HCT116 (cell line): Measurements from ENCODE around the gene YAE1. TPM values are rescaled to one million over a fixed set of nuclear protein-coding genes. Genes with fewer than 3 reads are reported as not detected.

ENCODE experiments used
- ATAC-seq: fragments of 200-7000 bp; cut with Tn5 transposase; 2 replicates; pipeline ENCODE4 v1.9.1; 2020; ENCODE audit warnings: mild to moderate bottlenecking, moderate library complexity
- BruUV-seq: library from RNA; stranded (reverse); fragments of 400-500 nt; replicated peaks from 2 replicates; lab custom pipeline; 2021; lab: Mats Ljungman, UMichigan
- CTCF ChIA-PET: fragments of 300-600 bp; sonication (Branson Sonifier 250); formaldehyde crosslinking; loops from one replicate; lab custom pipeline; 2021; ENCODE audit warnings: antibody characterized with exemption; lab: Charles Lee
- POLR2A ChIA-PET: fragments of 300-600, 350-600 bp; sonication (Branson Sonifier 250); formaldehyde crosslinking; loops from one replicate; lab custom pipeline; 2021; ENCODE audit warnings: antibody characterized with exemption; lab: Charles Lee
- RAD21 ChIA-PET, 2 experiments: fragments of 300-600 bp; sonication (Branson Sonifier 250); formaldehyde crosslinking; loops; one replicate each; lab custom pipeline; 2023; ENCODE audit warnings: low total read pairs in 2 of 2; ENCODE audit not compliant: uncharacterized antibody in 2 of 2, unreplicated experiment in 2 of 2, low non-redundant PET in 1 of 2; lab: Charles Lee
- DNase-seq: peaks from one replicate; pipeline ENCODE4 v3.0.0-alpha.2; 2010; ENCODE audit warnings: low read depth, low spot score
- H2AFZ ChIP-seq: fragments of 200-600 bp; shearing (Covaris generic), sonication (generic); 2 replicates; pipeline ENCODE4 v1.6.1; 2017; ENCODE audit warnings: low read depth, mixed run types, mixed read lengths, antibody characterized with exemption, low read length; ENCODE audit not compliant: poor library complexity, severe bottlenecking
- H3K27ac ChIP-seq: 2 replicates; pipeline ENCODE4 v1.5.1; 2012; ENCODE audit warnings: low read depth, low read length
- H3K27me3 ChIP-seq: fragments of 200-600 bp; sonication (generic); 2 replicates; pipeline ENCODE4 v1.6.1; 2016; ENCODE audit warnings: mixed run types, low read length, mixed read lengths; ENCODE audit not compliant: insufficient read depth
- H3K36me3 ChIP-seq, 2 experiments: fragments of 200-500 bp in 1 of 2; fragments of 200-600 bp in 1 of 2; sonication (Bioruptor generic) in 1 of 2; sonication (generic) in 1 of 2; 2 replicates each; pipeline versions ENCODE4 v1.5.1 to v1.6.1; 2014 to 2016; ENCODE audit warnings: low read length in 2 of 2, inconsistent platforms in 1 of 2, mixed read lengths in 1 of 2, mixed run types in 1 of 2; ENCODE audit not compliant: insufficient read depth in 2 of 2, control insufficient read depth in 1 of 2
- H3K4me1 ChIP-seq, 2 experiments: fragments of 200-600 bp in 1 of 2; sonication (generic) in 1 of 2; 2 replicates each; pipeline versions ENCODE4 v1.5.1 to v1.6.1; 2012 to 2017; ENCODE audit warnings: low read length in 2 of 2, inconsistent platforms in 1 of 2, mild to moderate bottlenecking in 1 of 2, mixed read lengths in 1 of 2, mixed run types in 1 of 2, moderate library complexity in 1 of 2; ENCODE audit not compliant: insufficient read depth in 2 of 2, control insufficient read depth in 1 of 2
- H3K4me2 ChIP-seq: fragments of 200-600 bp; sonication (generic); 2 replicates; pipeline ENCODE4 v1.6.1; 2017; ENCODE audit warnings: mixed run types, low read length, mixed read lengths
- H3K4me3 ChIP-seq, 2 experiments: fragments of 200-600 bp in 1 of 2; sonication (generic) in 1 of 2; replicated peaks in 1 of 2; 2 replicates each; pipeline ENCODE4 v1.5.1; 2011 to 2016; ENCODE audit warnings: low read length in 2 of 2, control low read depth in 1 of 2, low read depth in 1 of 2, mild to moderate bottlenecking in 1 of 2, mixed read lengths in 1 of 2, mixed run types in 1 of 2
- H3K79me2 ChIP-seq: fragments of 200-600 bp; sonication (generic); 2 replicates; pipeline ENCODE4 v1.6.1; 2017; ENCODE audit warnings: mild to moderate bottlenecking, mixed run types, low read length, moderate library complexity, mixed read lengths; ENCODE audit not compliant: insufficient read depth
- H3K9ac ChIP-seq: fragments of 200-600 bp; sonication (generic); 2 replicates; pipeline ENCODE4 v1.6.1; 2016; ENCODE audit warnings: low read length, mixed read lengths
- H3K9me2 ChIP-seq: fragments of 200-600 bp; sonication (generic), shearing (Covaris generic); 2 replicates; pipeline ENCODE4 v1.6.1; 2017; ENCODE audit warnings: mixed run types, mild to moderate bottlenecking, moderate library complexity; ENCODE audit not compliant: insufficient read depth
- H3K9me3 ChIP-seq, 2 experiments: fragments of 200-500 bp in 1 of 2; fragments of 200-600 bp in 1 of 2; sonication (Bioruptor generic) in 1 of 2; sonication (generic) in 1 of 2; 2 replicates each; pipeline ENCODE4 v1.6.1; 2014 to 2017; ENCODE audit warnings: low read length in 2 of 2, mixed read lengths in 2 of 2, inconsistent platforms in 1 of 2, low read depth in 1 of 2, mild to moderate bottlenecking in 1 of 2, mixed run types in 1 of 2, moderate library complexity in 1 of 2; ENCODE audit not compliant: control insufficient read depth in 1 of 2, insufficient read depth in 1 of 2
- H4K20me1 ChIP-seq: fragments of 200-600 bp; sonication (generic), shearing (Covaris generic); 2 replicates; pipeline ENCODE4 v1.6.1; 2017; ENCODE audit warnings: mixed run types, mild to moderate bottlenecking, moderate library complexity; ENCODE audit not compliant: insufficient read depth
- CEBPB ChIP-seq: IDR thresholded peaks from 2 replicates; pipeline ENCODE4 v1.6.1; 2012; ENCODE audit warnings: low read depth
- CTCF ChIP-seq, 3 experiments: fragments of 200-600 bp in 1 of 3; sonication (generic) in 1 of 3; IDR thresholded peaks in 2 of 3; conservative IDR thresholded peaks in 1 of 3; 2 replicates each; pipeline ENCODE4 v1.5.1; 2012 to 2017; ENCODE audit warnings: low read depth in 2 of 3, low read length in 2 of 3, antibody characterized with exemption in 1 of 3, borderline replicate concordance in 1 of 3, control low read depth in 1 of 3, mild to moderate bottlenecking in 1 of 3, mixed read lengths in 1 of 3, mixed run types in 1 of 3, moderate library complexity in 1 of 3; ENCODE audit not compliant: insufficient read depth in 1 of 3
- EGR1 ChIP-seq: IDR thresholded peaks from 2 replicates; pipeline ENCODE4 v1.6.1; 2012; ENCODE audit warnings: low read depth
- ELF1 ChIP-seq: IDR thresholded peaks from 2 replicates; pipeline ENCODE4 v1.6.1; 2012; ENCODE audit warnings: low read depth, borderline replicate concordance
- EZH2phosphoT487 ChIP-seq: fragments of 200-600 bp; IDR thresholded peaks from 2 replicates; pipeline ENCODE4 v1.6.1; 2018; ENCODE audit warnings: antibody characterized with exemption, borderline replicate concordance
- FOSL1 ChIP-seq: IDR thresholded peaks from 2 replicates; pipeline ENCODE4 v1.6.1; 2012; ENCODE audit warnings: low read depth
- JUND ChIP-seq: IDR thresholded peaks from 2 replicates; pipeline ENCODE4 v1.6.1; 2012
- MAX ChIP-seq: IDR thresholded peaks from 2 replicates; pipeline ENCODE4 v1.6.1; 2012
- POLR2AphosphoS5 ChIP-seq: IDR thresholded peaks from 2 replicates; pipeline ENCODE4 v1.6.1; 2011; ENCODE audit warnings: mild to moderate bottlenecking, low read depth, low read length, moderate library complexity
- RAD21 ChIP-seq: IDR thresholded peaks from 2 replicates; pipeline ENCODE4 v1.6.1; 2012; ENCODE audit warnings: low read depth, mild to moderate bottlenecking
- REST ChIP-seq: IDR thresholded peaks from 2 replicates; pipeline ENCODE4 v1.6.1; 2012; ENCODE audit warnings: low read depth
- SIN3A ChIP-seq: IDR thresholded peaks from 2 replicates; pipeline ENCODE4 v1.6.1; 2012; ENCODE audit warnings: low read depth
- SRF ChIP-seq: IDR thresholded peaks from 2 replicates; pipeline ENCODE4 v1.6.1; 2012; ENCODE audit warnings: low read depth
- TCF7L2 ChIP-seq: IDR thresholded peaks from 2 replicates; pipeline ENCODE4 v1.7.0; 2011; ENCODE audit warnings: borderline replicate concordance, inconsistent platforms; ENCODE audit not compliant: insufficient read depth, insufficient read length; ENCODE audit errors: extremely low read depth
- YY1 ChIP-seq: IDR thresholded peaks from 2 replicates; pipeline ENCODE4 v1.6.1; 2011; ENCODE audit warnings: low read length, low read depth, moderate library complexity, mild to moderate bottlenecking; ENCODE audit not compliant: insufficient replicate concordance; ENCODE audit errors: extremely low read depth
- ZFX ChIP-seq: fragments of 450-650 bp; IDR thresholded peaks from 2 replicates; pipeline ENCODE4 v1.6.1; 2017
- ZNF274 ChIP-seq: fragments of 200-500 bp; sonication (Bioruptor generic); IDR thresholded peaks from 2 replicates; pipeline ENCODE4 v1.6.1; 2014; ENCODE audit warnings: mild to moderate bottlenecking, low read depth, low read length, inconsistent platforms
- intact Hi-C: fragments of 100-400 bp; cut with micrococcal nuclease; formaldehyde crosslinking; loops from 2 replicates; pipeline ENCODE4 v1.10.0; 2022
- total RNA-seq: library from RNA; stranded (reverse); gene quantifications from one replicate; pipeline ENCODE4 v1.2.1, GENCODE V29; 2021; ENCODE audit not compliant: unreplicated experiment

Gene YAE1
- total RNA-seq, 1 experiment from 2014 or later, result 16.9 TPM

- Histone ChIP-seq H3K27me3 (no peaks in the 10 kb centered on the region), H3K4me3 (no peak overlapping the region), H3K27ac (no peak overlapping the region), H3K9me3 (no peaks in the 10 kb centered on the region), H3K79me2 (no peaks in the 10 kb centered on the region), H2AFZ (no peak overlapping the region), H3K4me1 (no peaks in the 10 kb centered on the region), H4K20me1 (no peaks in the 10 kb centered on the region), H3K36me3 (no peaks in the 10 kb centered on the region), H3K9me2 (no peaks in the 10 kb centered on the region), H3K9ac (no peak overlapping the region), H3K4me2 (no peak overlapping the region)
- TF ChIP-seq CTCF (IDR thresholded peaks at IDR 0.05 in 2 of 3, conservative IDR thresholded peaks at IDR 0.05 in 1 of 3; ENCODE audit: borderline replicate concordance in 1 of 3, insufficient read depth in 1 of 3, low read depth in 2 of 3, low read length in 2 of 3), result no peak
- TF ChIP-seq ELF1, result no peak
- TF ChIP-seq EGR1, result no peak
- no peak for TF ChIP-seq REST
- TF ChIP-seq ZNF274, result no peak
- no peak for TF ChIP-seq MAX
- no peak for TF ChIP-seq POLR2AphosphoS5
- TF ChIP-seq EZH2phosphoT487, result no peak
- TF ChIP-seq JUND, result no peak
- no peak for TF ChIP-seq SRF
- no peak for TF ChIP-seq SIN3A
- TF ChIP-seq TCF7L2, result no peak
- TF ChIP-seq RAD21, result no peak
- TF ChIP-seq ZFX, result no peak
- TF ChIP-seq YY1, result no peak
- no peak for TF ChIP-seq CEBPB
- no peak for TF ChIP-seq FOSL1
- intact Hi-C loops, result no loop called here
- BruUV-seq, result no TSS peak
- no peak for ATAC-seq
- POLR2A ChIA-PET, result no interaction called here
- no peak for DNase-seq
- CTCF ChIA-PET, result no interaction called here
- RAD21 ChIA-PET, result no interaction called here
Measured at GRCh38 chr7:39535064-39535463, 31.1 kb upstream of the YAE1 start.
